Nephron (organoid): ENCODE measurements around the gene MTERF1.

Experiments
- H3K27ac Mint-ChIP-seq, 3 experiments: 2 replicates each; pipeline ENCODE4 v1.8.0; 2020; ENCODE audit warnings: mixed read lengths in 3 of 3, mild to moderate bottlenecking in 2 of 3, moderate library complexity in 1 of 3
- H3K27me3 Mint-ChIP-seq: 2 replicates; pipeline ENCODE4 v1.8.0; 2021; ENCODE audit warnings: low read depth, mild to moderate bottlenecking, moderate library complexity, mixed read lengths
- H3K36me3 Mint-ChIP-seq: 2 replicates; pipeline ENCODE4 v1.8.0; 2020; ENCODE audit warnings: low read depth, mixed read lengths
- H3K4me1 Mint-ChIP-seq: 2 replicates; pipeline ENCODE4 v1.8.0; 2020; ENCODE audit warnings: mixed read lengths
- H3K4me3 Mint-ChIP-seq, 3 experiments: 2 replicates each; pipeline ENCODE4 v1.8.0; 2020; ENCODE audit warnings: mild to moderate bottlenecking in 3 of 3, mixed read lengths in 3 of 3, moderate library complexity in 2 of 3
- H3K9me3 Mint-ChIP-seq: 2 replicates; pipeline ENCODE4 v1.8.0; 2020; ENCODE audit warnings: mixed read lengths
- CTCF ChIP-seq, 3 experiments: fragments of 200-600 bp; sonication (generic); IDR thresholded peaks; one replicate each; pipeline ENCODE4 v1.5.0; 2021; ENCODE audit warnings: antibody characterized with exemption in 3 of 3; ENCODE audit not compliant: unreplicated experiment in 3 of 3

MTERF1 gene

DNA sequence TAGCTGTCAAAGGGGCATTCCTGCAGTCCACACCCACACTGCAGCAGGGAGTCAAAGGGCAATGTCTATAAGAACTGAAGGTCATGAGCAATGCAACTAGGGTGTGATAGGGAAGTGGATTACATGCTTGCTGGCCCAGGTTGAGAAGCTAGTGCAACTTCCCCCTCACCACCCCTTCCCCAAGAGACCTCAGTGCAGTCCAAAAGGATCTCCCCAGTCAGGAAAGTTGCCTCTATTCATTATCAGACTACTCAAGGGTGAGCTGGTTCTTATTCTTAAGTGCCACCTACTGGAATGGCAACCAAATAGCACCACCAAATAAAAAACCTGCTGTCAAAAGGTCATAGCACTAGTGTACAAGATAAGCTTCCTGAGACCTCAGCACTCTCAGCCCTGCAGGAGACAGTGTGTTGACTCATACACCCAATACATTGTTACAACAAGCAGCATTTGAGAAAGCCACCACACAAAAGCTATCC is 28.2 kb downstream of the MTERF1 start:
- no peak overlapping the region for H3K27ac Mint-ChIP-seq
- H3K36me3 Mint-ChIP-seq: peaks cover 25% of the 10 kb centered on the region
- no peaks in the 10 kb centered on the region for H3K27me3 Mint-ChIP-seq
- no peak overlapping the region for H3K4me3 Mint-ChIP-seq
- no peak for TF ChIP-seq CTCF (IDR thresholded peaks at IDR 0.05; ENCODE audit: unreplicated experiment in 3 of 3)
- peaks cover 45% of the 10 kb centered on the region for H3K9me3 Mint-ChIP-seq
- H3K4me1 Mint-ChIP-seq: no peaks in the 10 kb centered on the region

DNA sequence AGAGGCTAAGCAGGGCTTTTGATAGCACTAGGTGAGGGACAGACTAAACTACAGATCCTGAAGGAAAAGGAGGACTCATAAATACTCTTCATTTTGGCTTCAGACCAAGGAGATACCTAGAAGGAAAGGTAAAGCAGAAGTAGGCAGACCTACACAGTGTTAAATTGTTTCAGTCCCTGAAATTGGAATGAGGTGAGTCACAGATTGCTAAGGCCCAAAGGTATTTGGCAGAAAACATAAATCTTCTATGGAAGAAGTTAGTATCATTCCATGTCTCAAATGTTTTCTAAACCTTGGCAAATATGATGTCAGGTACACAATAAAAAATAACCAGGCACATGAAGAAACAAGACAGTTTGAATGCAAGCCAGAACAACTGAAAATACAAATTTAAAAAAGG is 30.0 kb downstream of the MTERF1 start:
- peaks cover 25% of the 10 kb centered on the region for H3K36me3 Mint-ChIP-seq
- H3K27me3 Mint-ChIP-seq: no peaks in the 10 kb centered on the region
- TF ChIP-seq CTCF (IDR thresholded peaks at IDR 0.05; ENCODE audit: unreplicated experiment in 3 of 3): no peak
- no peaks in the 10 kb centered on the region for H3K4me1 Mint-ChIP-seq
- peaks cover 30% of the 10 kb centered on the region for H3K9me3 Mint-ChIP-seq
- H3K27ac Mint-ChIP-seq: no peak overlapping the region
- H3K4me3 Mint-ChIP-seq: no peak overlapping the region

- no peak overlapping the region for H3K4me3 Mint-ChIP-seq
- H3K36me3 Mint-ChIP-seq: peaks cover 10% of the 10 kb centered on the region
- H3K27me3 Mint-ChIP-seq: no peaks in the 10 kb centered on the region
- H3K4me1 Mint-ChIP-seq: no peaks in the 10 kb centered on the region
- no peak overlapping the region for H3K27ac Mint-ChIP-seq
- peaks cover 12% of the 10 kb centered on the region for H3K9me3 Mint-ChIP-seq
- TF ChIP-seq CTCF (IDR thresholded peaks at IDR 0.05; ENCODE audit: unreplicated experiment in 3 of 3): no peak
These were observed 32.5 kb downstream of the MTERF1 start for GRCh38 chr7:91847876-91848588.

DNA sequence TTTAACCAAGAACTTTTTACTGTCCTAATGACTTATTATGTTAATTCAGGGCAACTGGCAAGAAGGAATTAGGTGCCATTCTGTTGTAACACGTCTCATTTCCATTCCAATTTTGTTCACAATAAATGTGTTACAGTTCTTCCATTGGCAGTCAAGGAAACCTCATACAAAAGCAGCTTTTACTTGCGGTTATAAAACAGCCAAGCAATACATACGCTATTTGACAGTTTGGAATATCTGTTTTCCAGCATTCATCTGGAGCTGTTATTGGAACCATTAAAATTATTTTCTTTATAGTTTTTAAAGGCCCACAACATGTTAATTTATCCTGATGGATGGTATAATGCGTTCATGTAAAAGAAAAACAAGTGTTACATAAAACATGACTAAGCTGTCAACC is 33.3 kb downstream of the MTERF1 start:
- Mint-ChIP-seq H3K9me3 (peaks cover 11% of the 10 kb centered on the region), H3K4me3 (no peak overlapping the region), H3K27me3 (no peaks in the 10 kb centered on the region), H3K36me3 (peaks cover 2% of the 10 kb centered on the region), H3K27ac (no peak overlapping the region), H3K4me1 (no peaks in the 10 kb centered on the region)
- no peak for TF ChIP-seq CTCF (IDR thresholded peaks at IDR 0.05; ENCODE audit: unreplicated experiment in 3 of 3)

DNA sequence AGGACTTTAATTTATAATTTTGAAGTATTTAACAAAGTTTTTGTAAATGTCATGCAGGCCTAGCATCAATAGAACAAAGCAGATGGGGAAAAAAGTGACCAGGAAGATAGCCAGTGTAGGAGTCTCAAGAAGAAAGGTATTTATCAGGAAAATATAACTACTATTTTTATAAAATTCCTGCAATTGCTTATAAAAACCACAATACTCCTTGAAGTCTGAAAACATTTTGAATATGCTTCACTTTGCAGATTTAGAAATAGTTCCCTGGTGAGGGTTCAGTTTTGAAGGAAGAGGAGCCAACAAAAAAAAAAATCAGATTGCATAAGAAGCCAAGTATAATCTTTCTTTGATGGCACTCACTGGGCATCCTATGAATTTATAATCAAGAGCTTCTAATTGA is 34.1 kb downstream of the MTERF1 start:
- H3K36me3 Mint-ChIP-seq: peaks cover 2% of the 10 kb centered on the region
- no peak for TF ChIP-seq CTCF (IDR thresholded peaks at IDR 0.05; ENCODE audit: unreplicated experiment in 3 of 3)
- H3K27ac Mint-ChIP-seq: no peak overlapping the region
- H3K4me1 Mint-ChIP-seq: no peaks in the 10 kb centered on the region
- H3K9me3 Mint-ChIP-seq: peaks cover 19% of the 10 kb centered on the region
- no peaks in the 10 kb centered on the region for H3K27me3 Mint-ChIP-seq
- no peak overlapping the region for H3K4me3 Mint-ChIP-seq

DNA sequence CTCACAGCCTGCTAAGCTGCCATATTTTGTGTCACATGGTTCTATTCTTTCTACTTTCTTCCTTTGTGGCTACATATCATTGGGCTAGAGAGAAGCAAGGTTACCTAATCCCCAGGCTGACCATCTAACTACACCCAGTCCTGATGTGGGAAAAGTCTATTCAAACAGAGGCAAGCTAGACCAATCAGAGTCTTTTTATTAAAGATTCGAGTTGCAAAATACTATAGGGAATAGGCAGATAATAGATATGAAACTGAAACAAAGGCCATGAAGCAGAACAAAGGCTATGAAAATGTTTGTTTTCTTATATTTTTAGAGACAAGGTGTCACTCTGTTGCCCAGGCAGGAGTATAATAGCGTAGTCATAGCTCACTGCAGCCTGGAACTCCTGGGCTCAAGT is 36.7 kb downstream of the MTERF1 start:
- peaks cover 22% of the 10 kb centered on the region for H3K9me3 Mint-ChIP-seq
- H3K27ac Mint-ChIP-seq: no peak overlapping the region
- no peak overlapping the region for H3K4me3 Mint-ChIP-seq
- H3K36me3 Mint-ChIP-seq: peaks cover 5% of the 10 kb centered on the region
- no peak for TF ChIP-seq CTCF (IDR thresholded peaks at IDR 0.05; ENCODE audit: unreplicated experiment in 3 of 3)
- no peaks in the 10 kb centered on the region for H3K4me1 Mint-ChIP-seq
- no peaks in the 10 kb centered on the region for H3K27me3 Mint-ChIP-seq
